ENCODE results near the gene ESPN.

DNA sequence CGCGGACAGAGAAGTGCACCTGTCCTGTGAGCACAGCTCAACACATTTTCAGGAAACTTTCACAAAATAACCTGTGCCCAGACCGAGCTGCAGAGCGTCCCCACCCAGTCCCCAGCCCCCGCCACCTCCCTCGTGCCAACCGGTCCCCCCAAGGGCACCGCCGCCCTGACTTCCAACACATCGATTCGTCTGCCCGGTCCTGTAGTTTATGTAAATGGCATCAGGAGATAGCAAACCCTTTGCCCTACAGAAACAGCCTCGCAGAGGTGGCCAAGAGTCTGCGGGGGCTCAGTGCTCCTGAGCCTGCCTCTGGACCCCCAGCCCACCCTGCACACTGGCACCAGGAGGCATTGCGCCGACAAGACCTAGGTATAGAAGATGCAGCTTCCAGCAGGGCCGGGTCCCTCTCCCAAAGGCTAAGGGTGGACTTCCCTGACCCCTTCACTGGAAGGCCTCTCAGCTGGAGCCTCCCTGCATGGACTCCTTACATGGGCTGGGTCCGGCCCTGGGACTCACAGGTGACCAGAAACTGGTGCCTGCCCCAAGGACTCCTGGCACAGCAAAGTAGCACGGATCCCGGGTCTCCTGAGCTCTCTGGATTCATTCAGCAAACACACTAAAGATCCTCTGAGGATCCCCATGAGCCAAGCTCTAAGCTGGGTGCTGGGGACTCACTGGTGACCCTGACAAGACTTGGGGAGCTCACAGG is 73.4 kb downstream of the ESPN start:
- TF ChIP-seq CTCF (conservative IDR thresholded peaks at IDR 0.05; ENCODE audit: low read depth, low read length) = no peak
- no peak for TF ChIP-seq POLR2A (IDR thresholded peaks at IDR 0.05; ENCODE audit: low read depth, low read length)
- no peak for TF ChIP-seq RCOR1 (IDR thresholded peaks at IDR 0.05; ENCODE audit: insufficient replicate concordance, low read length)
